ENCODE measurements around the gene MAST4. TPM values are rescaled to one million over a fixed set of nuclear protein-coding genes. Genes with fewer than 3 reads are reported as not detected.

Gene MAST4
- total and polyA plus RNA-seq, 2 of the 8 experiments (the other 6 are each of a cell fraction or from before 2014, with no cell fraction given): 1.5 to 2.6 TPM

GRCh38 chr5:67178966-67179365 lies 582.8 kb downstream of the MAST4 start:
- no peaks in the 10 kb centered on the region for H3K79me1 ChIP-seq (ENCODE audit: low read depth, low read length)
- H2AK5ac ChIP-seq (ENCODE audit: low read depth, low read length): no peak overlapping the region
- peaks cover 0 to 3% (median 0%) of the 10 kb centered on the region in 4 experiments; a peak in 1 of 8 replicates for H3K36me3 ChIP-seq (ENCODE audit: control insufficient read depth in 2 of 4, insufficient read depth in 4 of 4, low read length in 3 of 4)
- no peak overlapping the region for H4K8ac ChIP-seq (ENCODE audit: extremely low read depth, insufficient read depth, low read length)
- WGBS, 2 experiments (ENCODE audit: extremely low coverage in 1 of 2, insufficient coverage in 1 of 2, insufficient read length in 1 of 2, insufficient replicate concordance in 2 of 2, low coverage in 1 of 2, low lambda C conversion rate in 2 of 2, missing lambda C conversion rate in 1 of 2): 97% methylated on average over 7 of the region's 7 CpGs; no CpG with 5 or more reads in 1 of the 2 experiments
- TF ChIP-seq CTCF (IDR thresholded peaks at IDR 0.05; ENCODE audit: control extremely low read depth in 1 of 3, insufficient read depth in 1 of 3, low read depth in 1 of 3, low read length in 3 of 3): no peak
- TF ChIP-seq GTF2F1 (IDR thresholded peaks at IDR 0.05; ENCODE audit: borderline replicate concordance, low read depth, low read length): no peak
- H4K5ac ChIP-seq (ENCODE audit: insufficient read length, low read depth, low read length): no peak overlapping the region
- FAIRE-seq (no peak), DNase-seq (ENCODE audit: low read depth in 1 of 2, low spot score in 2 of 2) (no peak)
- ChIA-PET POLR2A (ENCODE audit: partially characterized antibody) (no interaction called here), CTCF (ENCODE audit: partially characterized antibody) (interaction anchor here (4.8 kb wide), 1 partner anchor 13 kb away, joined by 26 read pairs; no protein-coding TSS in a partner anchor)
- H3K4me1 ChIP-seq (replicated peaks in 1 of 4; ENCODE audit: control insufficient read depth in 3 of 4, insufficient read depth in 4 of 4, low read length in 3 of 4): peaks cover 0 to 5% (median 3%) of the 10 kb centered on the region in 4 experiments; a peak in 4 of 7 replicates
- H3K27ac ChIP-seq (ENCODE audit: low read depth, low read length): no peak overlapping the region
- no peak overlapping the region for H3K9ac ChIP-seq (replicated peaks in 1 of 4; ENCODE audit: extremely low read depth in 1 of 4, low read depth in 3 of 4, low read length in 3 of 4)
- H3K23me2 ChIP-seq (ENCODE audit: low read depth, low read length): no peaks in the 10 kb centered on the region
- no peak overlapping the region for H2BK5ac ChIP-seq (ENCODE audit: low read depth, low read length)
- H4K20me1 ChIP-seq (replicated peaks in 1 of 2; ENCODE audit: control insufficient read depth in 1 of 2, insufficient read depth in 2 of 2, low read length in 2 of 2): no peaks in the 10 kb centered on the region
- no peak overlapping the region for H2BK20ac ChIP-seq (ENCODE audit: low read length)
- H4K91ac ChIP-seq (replicated peaks; ENCODE audit: insufficient read length, low read length): no peak overlapping the region
- no peak overlapping the region for H2BK12ac ChIP-seq (ENCODE audit: low read depth, low read length)
- no peak overlapping the region for H3K4ac ChIP-seq (replicated peaks; ENCODE audit: insufficient read length, low read depth, low read length)
- no peak overlapping the region for H3K23ac ChIP-seq (ENCODE audit: insufficient read length)
- H3K4me2 ChIP-seq (ENCODE audit: insufficient read depth in 1 of 2, low read depth in 2 of 2, low read length in 2 of 2): no peak overlapping the region
- H3K27me3 ChIP-seq (replicated peaks in 1 of 4; ENCODE audit: control insufficient read depth in 3 of 4, extremely low read depth in 1 of 4, insufficient read depth in 3 of 4, low read length in 3 of 4): peaks cover 0 to 4% (median 0%) of the 10 kb centered on the region in 4 experiments; a peak in 2 of 7 replicates
- no peak overlapping the region for H3K56ac ChIP-seq (replicated peaks; ENCODE audit: insufficient read length, low read depth, low read length)
- no peak overlapping the region for H3K14ac ChIP-seq (ENCODE audit: insufficient read length)
- H3K79me2 ChIP-seq (ENCODE audit: control insufficient read depth in 1 of 2, insufficient read depth in 2 of 2, low read length in 2 of 2): no peaks in the 10 kb centered on the region
- H3K9me3 ChIP-seq (ENCODE audit: insufficient read depth in 2 of 2, low read depth in 1 of 2, low read length in 1 of 2): no peaks in the 10 kb centered on the region; a peak in 1 of 4 replicates
- H2BK15ac ChIP-seq (ENCODE audit: low read length): no peak overlapping the region
- H2BK120ac ChIP-seq (replicated peaks; ENCODE audit: low read depth, low read length): no peak overlapping the region
- no peak overlapping the region for H3K18ac ChIP-seq (ENCODE audit: extremely low read depth, low read length)
- no peak overlapping the region for H2AFZ ChIP-seq (ENCODE audit: low read length)
- H3K4me3 ChIP-seq (ENCODE audit: extremely low read depth in 1 of 4, insufficient read depth in 2 of 4, low read depth in 3 of 4, low read length in 4 of 4): no peak overlapping the region

All from H1 (cell line).